Lower leg skin (tissue), 3 donors: ENCODE measurements around the gene SLC43A2.

Experiments used
- POLR2A ChIP-seq, 2 donors: fragments of 450-650 bp; IDR thresholded peaks; one replicate each; pipeline ENCODE4 v1.6.1; 2016 to 2017; ENCODE audit warnings: antibody characterized with exemption in 2 of 2, mild to moderate bottlenecking in 1 of 2, moderate library complexity in 1 of 2
- TF ChIP-seq, protein P1 (sequence below), 3 donors: fragments of 450-650 bp; IDR thresholded peaks; one replicate each; pipeline ENCODE4 v1.5.1; 2016; ENCODE audit warnings: antibody characterized with exemption in 3 of 3, mild to moderate bottlenecking in 3 of 3, moderate library complexity in 2 of 3

DNA sequence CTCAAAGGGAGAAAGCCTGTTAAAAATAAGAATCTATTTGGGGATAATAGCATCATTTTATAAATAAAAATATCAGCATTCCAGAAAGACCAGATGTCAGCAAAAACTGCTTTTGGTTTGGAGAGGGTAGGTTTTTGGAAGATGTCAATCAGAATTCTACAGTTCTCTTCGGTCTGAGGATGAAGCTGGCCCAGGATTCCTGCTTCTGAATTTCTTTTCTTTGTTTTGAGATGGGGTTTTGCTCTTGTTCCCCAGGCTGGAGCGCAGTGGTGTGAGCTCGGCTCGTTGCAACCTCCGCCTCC, 35.1 kb downstream of the SLC43A2 start:
- TF ChIP-seq, protein P1, sequence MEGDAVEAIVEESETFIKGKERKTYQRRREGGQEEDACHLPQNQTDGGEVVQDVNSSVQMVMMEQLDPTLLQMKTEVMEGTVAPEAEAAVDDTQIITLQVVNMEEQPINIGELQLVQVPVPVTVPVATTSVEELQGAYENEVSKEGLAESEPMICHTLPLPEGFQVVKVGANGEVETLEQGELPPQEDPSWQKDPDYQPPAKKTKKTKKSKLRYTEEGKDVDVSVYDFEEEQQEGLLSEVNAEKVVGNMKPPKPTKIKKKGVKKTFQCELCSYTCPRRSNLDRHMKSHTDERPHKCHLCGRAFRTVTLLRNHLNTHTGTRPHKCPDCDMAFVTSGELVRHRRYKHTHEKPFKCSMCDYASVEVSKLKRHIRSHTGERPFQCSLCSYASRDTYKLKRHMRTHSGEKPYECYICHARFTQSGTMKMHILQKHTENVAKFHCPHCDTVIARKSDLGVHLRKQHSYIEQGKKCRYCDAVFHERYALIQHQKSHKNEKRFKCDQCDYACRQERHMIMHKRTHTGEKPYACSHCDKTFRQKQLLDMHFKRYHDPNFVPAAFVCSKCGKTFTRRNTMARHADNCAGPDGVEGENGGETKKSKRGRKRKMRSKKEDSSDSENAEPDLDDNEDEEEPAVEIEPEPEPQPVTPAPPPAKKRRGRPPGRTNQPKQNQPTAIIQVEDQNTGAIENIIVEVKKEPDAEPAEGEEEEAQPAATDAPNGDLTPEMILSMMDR (IDR thresholded peaks at IDR 0.05), result no peak
- TF ChIP-seq POLR2A (IDR thresholded peaks at IDR 0.05), result no peak
